GM21367 (cell line): ENCODE data around the gene C1orf159.

Source experiments
- ATAC-seq: cut with Tn5 transposase; IDR thresholded peaks from one replicate; pipeline ENCODE4 v1.9.1; 2021; ENCODE audit not compliant: unreplicated experiment

C1orf159 gene

DNA sequence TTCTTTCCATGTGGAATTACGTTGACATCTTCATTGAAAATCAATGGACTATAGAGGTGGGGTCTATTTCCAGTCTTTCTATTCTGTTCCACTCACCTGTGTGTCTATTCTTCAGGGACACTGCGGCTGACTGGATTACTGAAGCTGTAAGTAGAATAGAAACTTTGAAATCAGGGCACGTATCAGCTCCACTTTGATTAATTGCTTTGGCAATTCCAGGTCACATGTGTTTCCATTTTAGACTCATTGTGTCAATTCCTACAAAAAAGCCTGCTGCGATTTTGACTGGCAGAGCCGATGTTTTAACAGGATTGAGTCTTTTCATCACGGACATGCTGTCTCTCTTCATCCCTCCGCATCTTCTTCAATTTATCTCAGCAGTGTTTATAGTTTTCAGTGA lies 20.9 kb downstream of the C1orf159 start:
- ATAC-seq = no peak

DNA sequence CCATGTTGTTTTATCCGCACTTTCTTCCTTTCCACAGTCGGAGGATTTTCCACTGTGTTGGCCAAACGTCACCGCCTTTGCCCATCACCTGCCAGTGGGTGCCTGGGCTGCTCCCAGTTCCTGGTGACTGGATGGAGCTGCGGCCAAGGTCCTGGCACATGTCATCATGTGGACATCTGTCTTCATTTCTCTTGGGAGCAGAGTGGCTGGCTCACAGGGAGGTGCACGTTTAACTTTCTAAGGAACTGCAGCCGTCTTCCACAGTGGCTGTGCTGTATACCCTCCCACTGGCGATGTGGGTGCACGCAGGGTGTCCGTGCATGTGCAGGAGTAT lies 22.3 kb downstream of the C1orf159 start:
- no peak for ATAC-seq

- ATAC-seq = no peak
Observed at GRCh38 chr1:1092894-1093609, 22.8 kb downstream of the C1orf159 start.

GRCh38 chr1:1092149-1092855 lies 23.6 kb downstream of the C1orf159 start:
- ATAC-seq = no peak

DNA sequence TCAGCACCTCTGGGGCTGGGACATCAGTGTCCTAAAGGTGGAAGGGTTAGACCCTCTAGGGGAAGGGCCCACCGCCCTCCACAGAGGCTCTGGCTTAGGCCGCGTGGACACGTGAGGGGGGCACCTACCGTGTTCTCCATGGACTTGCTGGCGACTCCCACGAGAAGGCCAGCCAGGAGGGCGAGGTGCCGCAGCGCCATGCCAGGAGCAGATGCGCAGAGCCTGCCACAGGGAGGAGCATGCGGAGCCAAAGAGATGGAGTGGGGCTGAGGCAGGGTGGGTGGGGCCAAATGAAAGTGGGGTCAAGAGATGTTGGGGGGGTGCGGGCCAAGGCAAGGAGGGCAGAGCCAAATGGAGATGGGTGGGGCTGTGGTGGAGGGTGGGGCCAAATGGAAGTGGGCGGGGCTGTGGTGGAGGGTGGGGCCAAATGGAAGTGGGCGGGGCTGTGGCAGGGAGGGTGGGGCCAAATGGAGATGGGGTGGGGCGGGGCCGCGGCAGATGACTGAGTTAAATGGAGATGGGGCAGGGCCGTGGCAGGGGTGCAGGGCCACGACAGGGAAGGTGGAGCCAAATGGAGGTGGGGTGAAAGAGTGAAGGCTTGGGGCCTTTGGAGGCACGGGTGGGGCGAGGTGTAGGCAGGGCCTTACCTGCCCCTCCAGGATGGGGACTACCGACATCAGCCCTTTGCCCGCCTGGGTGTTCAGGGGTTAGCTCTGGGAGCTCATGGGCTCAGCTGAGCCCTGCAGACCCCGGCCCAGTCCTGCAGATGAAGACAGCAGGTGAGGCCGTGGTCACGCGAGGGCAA lies 24.3 kb downstream of the C1orf159 start:
- ATAC-seq = no peak

GRCh38 chr1:1090424-1091343 lies 25.2 kb downstream of the C1orf159 start:
- ATAC-seq = no peak

- ATAC-seq = no peak
Observed at GRCh38 chr1:1089731-1090423, 26.0 kb downstream of the C1orf159 start.

DNA sequence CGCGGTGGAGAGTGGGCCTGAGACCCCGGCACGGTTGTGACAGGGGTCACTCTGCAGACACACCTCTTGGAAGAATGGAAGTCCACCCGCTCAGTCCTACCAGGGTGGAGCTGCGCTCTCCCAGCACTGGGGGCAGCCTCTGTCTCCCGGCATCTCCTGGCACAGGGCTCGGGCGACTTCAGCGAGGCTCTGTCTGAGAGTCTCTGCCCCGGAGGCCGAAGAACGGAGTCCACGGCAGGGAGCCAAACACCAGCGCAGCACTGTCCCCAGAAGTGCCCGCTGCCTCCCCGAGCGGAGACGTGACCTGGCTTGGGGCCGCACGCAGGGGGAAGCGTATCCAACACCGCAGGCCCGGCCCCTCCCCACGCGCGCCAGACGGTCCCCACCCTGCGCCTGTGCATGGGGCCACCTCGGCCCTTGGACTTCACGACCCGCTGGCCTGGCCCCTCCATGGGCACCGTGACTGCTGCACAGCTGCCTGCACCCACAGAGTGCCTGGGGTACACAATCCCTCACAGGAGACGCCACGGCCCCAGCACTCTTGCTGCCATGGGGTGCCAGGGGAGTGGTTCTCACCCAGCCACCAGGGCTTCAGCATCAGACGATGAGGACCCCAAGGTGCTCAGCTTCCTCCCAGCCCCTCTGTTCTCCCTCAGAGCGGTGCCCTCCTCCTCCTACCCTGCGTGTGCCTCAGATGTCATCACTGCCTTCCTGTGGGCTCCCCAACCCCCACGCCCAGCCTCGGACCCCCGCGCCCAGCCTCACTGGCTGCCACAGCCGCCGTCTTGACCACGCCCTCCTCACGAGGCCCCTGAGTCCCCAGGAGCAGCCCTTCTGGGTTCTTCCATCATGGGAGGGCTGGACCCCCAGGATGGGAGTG lies 26.8 kb downstream of the C1orf159 start:
- no peak for ATAC-seq

- ATAC-seq = no peak
Observed at GRCh38 chr1:1088029-1088800, 27.7 kb downstream of the C1orf159 start.

- ATAC-seq = no peak
Observed at GRCh38 chr1:1087351-1088028, 28.4 kb downstream of the C1orf159 start.

DNA sequence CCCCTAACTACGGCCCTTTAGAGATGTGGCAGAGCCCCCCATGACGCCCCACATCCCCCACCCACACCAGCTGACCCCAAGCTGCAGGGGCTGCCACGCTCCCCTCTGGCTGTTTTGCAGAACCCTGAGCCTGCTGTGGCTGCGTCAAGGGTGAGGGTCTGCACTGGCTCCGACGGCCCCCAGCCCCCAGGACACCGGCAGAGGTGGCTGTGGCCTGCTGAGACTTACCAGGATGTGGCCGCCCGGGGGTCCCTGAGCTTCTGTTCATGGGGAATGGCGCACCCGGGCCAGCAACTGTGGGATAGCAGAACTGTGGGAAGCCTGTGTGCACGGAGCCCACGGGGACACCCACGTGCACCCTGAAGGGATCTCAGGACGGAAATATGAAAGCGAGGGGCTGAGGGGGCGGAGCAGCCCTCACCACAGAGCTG lies 29.0 kb downstream of the C1orf159 start:
- ATAC-seq = no peak

GRCh38 chr1:1085911-1086841 lies 29.7 kb downstream of the C1orf159 start:
- no peak for ATAC-seq

- ATAC-seq = no peak
Observed at GRCh38 chr1:1085171-1085841, 30.6 kb downstream of the C1orf159 start.

GRCh38 chr1:1084372-1085170 lies 31.3 kb downstream of the C1orf159 start:
- ATAC-seq = no peak
